SU-DHL-6 (cell line): Measurements from ENCODE around the gene RELN.

ENCODE experiments used
- H2AFZ ChIP-seq: fragments of 200-600 bp; sonication (generic); 2 replicates; pipeline ENCODE4 v1.6.1; 2014; ENCODE audit warnings: low read depth, mild to moderate bottlenecking, moderate library complexity, mixed read lengths, antibody characterized with exemption, low read length; ENCODE audit not compliant: severe bottlenecking
- H3F3A ChIP-seq: fragments of 200-600 bp; shearing (Covaris generic); 2 replicates; pipeline ENCODE4 v1.6.0; 2016; ENCODE audit warnings: antibody characterized with exemption, mild to moderate bottlenecking; ENCODE audit not compliant: insufficient read depth
- H3K27ac ChIP-seq: fragments of 200-600 bp; sonication (generic); 2 replicates; pipeline ENCODE4 v1.5.1; 2016; ENCODE audit warnings: low read depth, mild to moderate bottlenecking, low read length, moderate library complexity, mixed read lengths
- H3K27me3 ChIP-seq: fragments of 200-600 bp; sonication (generic), shearing (Covaris generic); 2 replicates; pipeline ENCODE4 v1.6.0; 2014; ENCODE audit warnings: mild to moderate bottlenecking, low read length
- H3K36me3 ChIP-seq: fragments of 200-600 bp; sonication (generic); 2 replicates; pipeline ENCODE4 v1.6.1; 2014; ENCODE audit warnings: mild to moderate bottlenecking, low read length, mixed read lengths
- H3K4me2 ChIP-seq: fragments of 300-600, 200-600 bp; shearing (Covaris generic), sonication (generic); 2 replicates; pipeline ENCODE4 v1.6.0; 2014; ENCODE audit warnings: low read length, low read depth, mild to moderate bottlenecking; ENCODE audit not compliant: poor library complexity, severe bottlenecking
- H3K4me3 ChIP-seq: fragments of 200-600 bp; sonication (generic); 2 replicates; pipeline ENCODE4 v1.5.1; 2014; ENCODE audit warnings: antibody characterized with exemption, low read length, mild to moderate bottlenecking, mixed read lengths; ENCODE audit not compliant: insufficient read depth, poor library complexity, severe bottlenecking
- H3K79me2 ChIP-seq: fragments of 200-600 bp; sonication (generic); 2 replicates; pipeline ENCODE4 v1.6.1; 2014; ENCODE audit warnings: mild to moderate bottlenecking, low read length, moderate library complexity; ENCODE audit not compliant: insufficient read depth
- H3K9ac ChIP-seq: fragments of 200-600 bp; sonication (generic); 2 replicates; pipeline ENCODE4 v1.7.0; 2014; ENCODE audit warnings: mild to moderate bottlenecking, low read length
- H3K9me2 ChIP-seq: fragments of 200-600 bp; sonication (generic); replicated peaks from 2 replicates; pipeline ENCODE4 v1.6.1; 2014; ENCODE audit warnings: low read length; ENCODE audit not compliant: insufficient read depth
- H3K9me3 ChIP-seq: fragments of 200-600 bp; sonication (generic); 2 replicates; pipeline ENCODE4 v1.6.1; 2014; ENCODE audit warnings: low read length, mixed read lengths; ENCODE audit not compliant: insufficient read depth
- H4K20me1 ChIP-seq: fragments of 200-600 bp; sonication (generic); 2 replicates; pipeline ENCODE4 v1.6.1; 2014; ENCODE audit warnings: low read depth, mild to moderate bottlenecking, antibody characterized with exemption, low read length, moderate library complexity, mixed read lengths
- CTCF ChIP-seq: fragments of 200-600 bp; sonication (generic); IDR thresholded peaks from one replicate; pipeline ENCODE4 v1.5.1; 2017; ENCODE audit warnings: antibody characterized with exemption, mild to moderate bottlenecking, low read length, moderate library complexity; ENCODE audit not compliant: insufficient read depth, poor library complexity, severe bottlenecking
- EZH2phosphoT487 ChIP-seq: fragments of 200-600 bp; sonication (generic), shearing (Covaris generic); conservative IDR thresholded peaks from 2 replicates; pipeline ENCODE4 v1.6.1; 2018; ENCODE audit warnings: mild to moderate bottlenecking, antibody characterized with exemption, low read length, moderate library complexity, mixed read lengths

RELN gene

GRCh38 chr7:103547451-103548284, 441.8 kb downstream of the RELN start:
- H3K79me2 ChIP-seq: no peaks in the 10 kb centered on the region
- H3K9ac ChIP-seq: no peak overlapping the region
- no peaks in the 10 kb centered on the region for H3K9me3 ChIP-seq
- H2AFZ ChIP-seq: no peak overlapping the region
- H3K4me2 ChIP-seq: no peak overlapping the region
- no peak overlapping the region for H3K27ac ChIP-seq
- H4K20me1 ChIP-seq: no peaks in the 10 kb centered on the region
- H3K27me3 ChIP-seq: no peaks in the 10 kb centered on the region
- H3K36me3 ChIP-seq: no peaks in the 10 kb centered on the region
- no peaks in the 10 kb centered on the region for H3F3A ChIP-seq
- H3K9me2 ChIP-seq: no peaks in the 10 kb centered on the region
- no peak for TF ChIP-seq EZH2phosphoT487
- no peak for TF ChIP-seq CTCF
- no peak overlapping the region for H3K4me3 ChIP-seq

GRCh38 chr7:103542470-103542869, 447.0 kb downstream of the RELN start:
- H3K9me3 ChIP-seq: no peaks in the 10 kb centered on the region
- no peak overlapping the region for H3K9ac ChIP-seq
- H3F3A ChIP-seq: no peaks in the 10 kb centered on the region
- H3K27ac ChIP-seq: no peak overlapping the region
- H3K36me3 ChIP-seq: no peaks in the 10 kb centered on the region
- H3K9me2 ChIP-seq: no peaks in the 10 kb centered on the region
- no peaks in the 10 kb centered on the region for H4K20me1 ChIP-seq
- no peak overlapping the region for H2AFZ ChIP-seq
- TF ChIP-seq CTCF (no peak), EZH2phosphoT487 (no peak)
- no peaks in the 10 kb centered on the region for H3K27me3 ChIP-seq
- H3K4me2 ChIP-seq: no peak overlapping the region
- no peaks in the 10 kb centered on the region for H3K79me2 ChIP-seq
- no peak overlapping the region for H3K4me3 ChIP-seq

- no peaks in the 10 kb centered on the region for H3K9me3 ChIP-seq
- no peak overlapping the region for H3K4me2 ChIP-seq
- no peaks in the 10 kb centered on the region for H3F3A ChIP-seq
- no peaks in the 10 kb centered on the region for H3K79me2 ChIP-seq
- no peaks in the 10 kb centered on the region for H3K9me2 ChIP-seq
- no peaks in the 10 kb centered on the region for H3K27me3 ChIP-seq
- H3K9ac ChIP-seq: no peak overlapping the region
- H3K4me3 ChIP-seq: no peak overlapping the region
- no peak overlapping the region for H2AFZ ChIP-seq
- H3K36me3 ChIP-seq: no peaks in the 10 kb centered on the region
- TF ChIP-seq EZH2phosphoT487 (no peak), CTCF (no peak)
- no peaks in the 10 kb centered on the region for H4K20me1 ChIP-seq
- H3K27ac ChIP-seq: no peak overlapping the region
Measured at GRCh38 chr7:103541947-103542346, 447.5 kb downstream of the RELN start.
